Tibial nerve (tissue), 4 donors: ENCODE results near the gene DIAPH1. TPM values are rescaled to one million over a fixed set of nuclear protein-coding genes. Genes with fewer than 3 reads are reported as not detected.

Experiments used
- DNase-seq, 2 donors: peaks; one replicate each; pipeline ENCODE4 v3.0.0-alpha.2; 2019; ENCODE audit warnings: low spot score in 2 of 2
- H3K27ac ChIP-seq, 4 donors: fragments of 200-600 bp; sonication (generic) in 3 of 4; one replicate each; pipeline ENCODE4 v1.5.1; 2017 to 2019; ENCODE audit warnings: mild to moderate bottlenecking in 1 of 4
- H3K27me3 ChIP-seq, 2 donors: fragments of 200-600 bp; sonication (generic) in 1 of 2; one replicate each; pipeline versions ENCODE4 v1.5.1 to v1.6.0; 2017 to 2019
- H3K36me3 ChIP-seq, 3 donors: fragments of 200-600 bp; sonication (generic); one replicate each; pipeline ENCODE4 v1.5.1; 2018 to 2019
- H3K4me1 ChIP-seq, 4 donors: fragments of 200-600 bp; sonication (generic) in 3 of 4; one replicate each; pipeline ENCODE4 v1.5.1; 2017 to 2019
- H3K4me3 ChIP-seq, 4 donors: fragments of 200-600 bp; sonication (generic) in 3 of 4; one replicate each; pipeline ENCODE4 v1.5.1; 2017 to 2019; ENCODE audit warnings: mild to moderate bottlenecking in 1 of 4, moderate library complexity in 1 of 4
- H3K9me3 ChIP-seq, 4 donors: fragments of 200-600 bp; sonication (generic) in 3 of 4; one replicate each; pipeline ENCODE4 v1.5.1; 2017 to 2019
- EP300 ChIP-seq, 2 donors: sonication (generic); formaldehyde crosslinking; IDR thresholded peaks; one replicate each; pipeline ENCODE4 v1.6.1; 2017; ENCODE audit warnings: antibody characterized with exemption in 2 of 2, mild to moderate bottlenecking in 1 of 2
- POLR2A ChIP-seq, 2 donors: fragments of 450-650 bp; IDR thresholded peaks; one replicate each; pipeline ENCODE4 v1.6.1; 2017; ENCODE audit warnings: antibody characterized with exemption in 2 of 2, mild to moderate bottlenecking in 2 of 2, moderate library complexity in 2 of 2
- WGBS, 2 donors: methylation state at CpG; one replicate each; pipeline ENCODE4 v1.1.5; 2018; 5-methylcytosine and 5-hydroxymethylcytosine counted together
- total RNA-seq, 4 donors: library from RNA; depleted of rRNA; stranded (reverse); fragments of >200 nt; gene quantifications; one replicate each; pipeline ENCODE4 v1.1.0, GENCODE V29; 2016
- TF ChIP-seq, protein P1 (sequence below), 5 experiments: fragments of 200-600 bp in 3 of 5; fragments of 450-650 bp in 2 of 5; sonication (generic) in 3 of 5; IDR thresholded peaks; one replicate each; pipeline ENCODE4 v1.5.1; 2016 to 2019; ENCODE audit warnings: antibody characterized with exemption in 5 of 5, mild to moderate bottlenecking in 3 of 5, moderate library complexity in 2 of 5

Gene DIAPH1
- total RNA-seq, 4 donors from 2014 or later = 59.4 to 102 (median 64.0) TPM

DNA sequence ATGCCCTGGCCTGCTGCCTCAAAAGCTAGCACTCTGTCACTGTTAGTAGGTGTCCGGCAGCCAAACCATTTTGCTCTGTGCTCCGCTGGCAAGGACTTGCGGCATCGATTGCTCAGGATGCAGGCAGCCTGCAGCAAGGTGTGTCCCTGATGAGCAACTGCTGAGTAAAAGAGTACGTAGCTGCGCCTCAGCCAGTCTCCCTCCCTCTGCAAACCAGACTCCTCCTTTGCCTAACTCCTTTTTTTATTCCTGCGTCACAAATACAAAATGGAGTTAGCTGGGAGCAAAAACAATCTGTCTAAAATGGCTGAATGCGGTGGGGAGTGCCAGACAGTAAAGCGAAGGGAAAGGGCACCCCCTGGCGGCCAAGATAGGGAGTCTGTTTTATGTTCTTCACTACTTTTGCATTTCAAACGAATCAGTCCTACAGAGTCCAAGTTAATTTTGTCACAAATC lies 61.1 kb downstream of the DIAPH1 start:
- peaks cover 0 to 9% (median 0%) of the 10 kb centered on the region in 3 donors for H3K36me3 ChIP-seq
- H3K27ac ChIP-seq = peak overlapping the region; percentile 28 to 92 (median 68)
- H3K27me3 ChIP-seq = no peaks in the 10 kb centered on the region
- H3K4me3 ChIP-seq = peak overlapping the region in 2 of 4 donors; percentile 4 to 35
- H3K9me3 ChIP-seq = no peaks in the 10 kb centered on the region
- H3K4me1 ChIP-seq = peaks cover 0 to 41% (median 11%) of the 10 kb centered on the region in 4 donors
- DNase-seq = peak; percentile 74 to 84
- WGBS, 2 donors = 27 to 29% methylated on average over 11 of the region's 11 CpGs
- TF ChIP-seq POLR2A (IDR thresholded peaks at IDR 0.05) (peak in 1 of 2 donors; percentile 34), EP300 (IDR thresholded peaks at IDR 0.05) (peak in 1 of 2 donors; percentile 89)
- TF ChIP-seq, protein P1, sequence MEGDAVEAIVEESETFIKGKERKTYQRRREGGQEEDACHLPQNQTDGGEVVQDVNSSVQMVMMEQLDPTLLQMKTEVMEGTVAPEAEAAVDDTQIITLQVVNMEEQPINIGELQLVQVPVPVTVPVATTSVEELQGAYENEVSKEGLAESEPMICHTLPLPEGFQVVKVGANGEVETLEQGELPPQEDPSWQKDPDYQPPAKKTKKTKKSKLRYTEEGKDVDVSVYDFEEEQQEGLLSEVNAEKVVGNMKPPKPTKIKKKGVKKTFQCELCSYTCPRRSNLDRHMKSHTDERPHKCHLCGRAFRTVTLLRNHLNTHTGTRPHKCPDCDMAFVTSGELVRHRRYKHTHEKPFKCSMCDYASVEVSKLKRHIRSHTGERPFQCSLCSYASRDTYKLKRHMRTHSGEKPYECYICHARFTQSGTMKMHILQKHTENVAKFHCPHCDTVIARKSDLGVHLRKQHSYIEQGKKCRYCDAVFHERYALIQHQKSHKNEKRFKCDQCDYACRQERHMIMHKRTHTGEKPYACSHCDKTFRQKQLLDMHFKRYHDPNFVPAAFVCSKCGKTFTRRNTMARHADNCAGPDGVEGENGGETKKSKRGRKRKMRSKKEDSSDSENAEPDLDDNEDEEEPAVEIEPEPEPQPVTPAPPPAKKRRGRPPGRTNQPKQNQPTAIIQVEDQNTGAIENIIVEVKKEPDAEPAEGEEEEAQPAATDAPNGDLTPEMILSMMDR (IDR thresholded peaks at IDR 0.05) = peak; percentile 59 to 91 (median 77)

DNA sequence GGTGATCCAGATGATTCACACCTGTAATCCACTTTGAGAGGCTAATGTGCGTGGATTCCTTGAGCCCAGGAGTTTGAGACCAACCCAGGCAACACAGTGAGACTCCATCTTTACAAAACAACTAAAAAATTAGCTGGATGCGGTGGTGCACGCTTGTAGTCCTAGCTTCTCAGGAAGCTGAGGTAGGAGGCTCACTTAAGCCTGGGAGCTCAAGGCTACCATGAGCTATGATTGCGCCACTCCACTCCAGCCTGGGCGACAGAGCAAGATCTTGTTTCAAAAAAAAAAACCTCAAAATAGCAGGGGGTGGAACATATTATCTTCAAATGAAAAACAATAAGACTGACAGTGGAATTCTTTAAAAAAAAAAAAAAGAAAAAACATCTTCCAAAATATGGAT lies 70.9 kb downstream of the DIAPH1 start:
- TF ChIP-seq EP300 (IDR thresholded peaks at IDR 0.05) = no peak
- TF ChIP-seq, protein P1 (IDR thresholded peaks at IDR 0.05) = no peak
- no peak for TF ChIP-seq POLR2A (IDR thresholded peaks at IDR 0.05)
- Histone ChIP-seq H3K4me1 (no peaks in the 10 kb centered on the region), H3K9me3 (peaks cover 0 to 42% (median 12%) of the 10 kb centered on the region in 4 donors), H3K27me3 (no peaks in the 10 kb centered on the region), H3K4me3 (no peak overlapping the region), H3K27ac (no peak overlapping the region), H3K36me3 (peaks cover 0 to 75% (median 0%) of the 10 kb centered on the region in 3 donors)
- WGBS, 2 donors = 95 to 96% methylated on average over 5 of the region's 5 CpGs
- DNase-seq = no peak

- 96 to 100% methylated on average over 1 of the region's 1 CpG for WGBS, 2 donors
- Histone ChIP-seq H3K9me3 (peaks cover 0 to 41% (median 12%) of the 10 kb centered on the region in 4 donors), H3K4me3 (no peak overlapping the region), H3K36me3 (peaks cover 0 to 75% (median 0%) of the 10 kb centered on the region in 3 donors), H3K27me3 (no peaks in the 10 kb centered on the region), H3K4me1 (no peaks in the 10 kb centered on the region), H3K27ac (no peak overlapping the region)
- TF ChIP-seq EP300 (IDR thresholded peaks at IDR 0.05) (no peak), POLR2A (IDR thresholded peaks at IDR 0.05) (no peak)
- TF ChIP-seq, protein P1 (IDR thresholded peaks at IDR 0.05) = no peak
- DNase-seq = no peak
Observed at GRCh38 chr5:141547488-141547887, 71.3 kb downstream of the DIAPH1 start.

GRCh38 chr5:141543053-141543452 lies 75.7 kb downstream of the DIAPH1 start:
- Histone ChIP-seq H3K9me3 (peaks cover 0 to 24% (median 11%) of the 10 kb centered on the region in 4 donors), H3K27ac (no peak overlapping the region), H3K4me1 (no peaks in the 10 kb centered on the region), H3K27me3 (no peaks in the 10 kb centered on the region), H3K36me3 (peaks cover 0 to 56% (median 0%) of the 10 kb centered on the region in 3 donors), H3K4me3 (no peak overlapping the region)
- WGBS, 2 donors = 72 to 76% methylated on average over 2 of the region's 2 CpGs
- TF ChIP-seq EP300 (IDR thresholded peaks at IDR 0.05) = no peak
- TF ChIP-seq POLR2A (IDR thresholded peaks at IDR 0.05) = no peak
- TF ChIP-seq, protein P1 (IDR thresholded peaks at IDR 0.05) = no peak
- DNase-seq = no peak

GRCh38 chr5:141534492-141535213 lies 84.1 kb downstream of the DIAPH1 start:
- H3K9me3 ChIP-seq = no peaks in the 10 kb centered on the region
- H3K27ac ChIP-seq = no peak overlapping the region
- no peak for DNase-seq
- H3K27me3 ChIP-seq = no peaks in the 10 kb centered on the region
- TF ChIP-seq EP300 (IDR thresholded peaks at IDR 0.05) = no peak
- no peak for TF ChIP-seq POLR2A (IDR thresholded peaks at IDR 0.05)
- TF ChIP-seq, protein P1 (IDR thresholded peaks at IDR 0.05) = no peak
- H3K4me3 ChIP-seq = no peak overlapping the region
- H3K4me1 ChIP-seq = peaks cover 0 to 2% (median 0%) of the 10 kb centered on the region in 4 donors
- peaks cover 0 to 18% (median 8%) of the 10 kb centered on the region in 3 donors for H3K36me3 ChIP-seq
- WGBS, 2 donors = 86 to 93% methylated on average over 4 of the region's 4 CpGs
